GM03348 (cell line): Measurements from ENCODE around the gene EBPL.
"Not testable (repeated sequence)": the region's sequence is repeated elsewhere in the genome, so short reads cannot be mapped to it uniquely, and the experiment has no call there.

Experiments used
- DNase-seq: peaks from one replicate; pipeline ENCODE4 v3.0.0; 2012; ENCODE audit warnings: low spot score

Gene EBPL

GRCh38 chr13:49635599-49636433 is 55.5 kb downstream of the EBPL start:
- DNase-seq: no peak

GRCh38 chr13:49633710-49634109 is 57.6 kb downstream of the EBPL start:
- no peak for DNase-seq

- DNase-seq: no peak
Observed at GRCh38 chr13:49632156-49632555, 59.1 kb downstream of the EBPL start.

GRCh38 chr13:49630580-49630979 is 60.7 kb downstream of the EBPL start:
- DNase-seq: no peak

- DNase-seq: no peak
Observed at GRCh38 chr13:49629947-49630346, 61.3 kb downstream of the EBPL start.

- DNase-seq: no peak
Observed at GRCh38 chr13:49629196-49629938, 61.9 kb downstream of the EBPL start.

- DNase-seq: no peak
Observed at GRCh38 chr13:49627831-49628652, 63.2 kb downstream of the EBPL start, which contains the start of gene ARL11. ARL11 (plus strand) TSS chr13:49628507; CDS start chr13:49630448, 1,941 bp downstream.

GRCh38 chr13:49625392-49626079 is 65.8 kb downstream of the EBPL start:
- no peak for DNase-seq

- no peak for DNase-seq
Observed at GRCh38 chr13:49624229-49624628, 67.1 kb downstream of the EBPL start.

GRCh38 chr13:49622174-49622946 is 68.9 kb downstream of the EBPL start:
- no peak for DNase-seq

- no peak for DNase-seq
Observed at GRCh38 chr13:49620170-49620621, 71.1 kb downstream of the EBPL start.

GRCh38 chr13:49616676-49617065 is 74.6 kb downstream of the EBPL start:
- DNase-seq: no peak

GRCh38 chr13:49615836-49616675 is 75.2 kb downstream of the EBPL start:
- no peak for DNase-seq

- DNase-seq: not testable (repeated sequence)
Observed at GRCh38 chr13:49612042-49612441, 79.2 kb downstream of the EBPL start.
